H1 (cell line): ENCODE results near the gene FBXL14. TPM values are rescaled to one million over a fixed set of nuclear protein-coding genes. Genes with fewer than 3 reads are reported as not detected.
A peak's percentile ranks its signal among the peaks of the same experiment; 100 is the strongest.

Experiments used
- CTCF ChIA-PET: fragments of 300-600 bp; sonication (Branson Sonifier 250); formaldehyde crosslinking; loops from one replicate; lab custom pipeline; 2021; ENCODE audit not compliant: partially characterized antibody; lab: Charles Lee
- POLR2A ChIA-PET: fragments of 300-600 bp; sonication (Branson Sonifier 250); formaldehyde crosslinking; loops from one replicate; lab custom pipeline; 2021; ENCODE audit warnings: inconsistent platforms; ENCODE audit not compliant: partially characterized antibody; lab: Charles Lee
- DNase-seq, 2 experiments: peaks; one replicate each; pipeline versions ENCODE4 v3.0.0 to v3.0.0-alpha.2; 2010 to 2022; ENCODE audit warnings: low spot score in 2 of 2, low read depth in 1 of 2, mixed read lengths in 1 of 2
- FAIRE-seq: peaks from 2 replicates; lab custom pipeline; 2011; peaks lifted over from hg19 to GRCh38; lab: Jason Lieb, UNC
- H2AFZ ChIP-seq: 2 replicates; pipeline ENCODE4 v1.8.1; 2012; ENCODE audit warnings: low read length, inconsistent platforms
- H2AK5ac ChIP-seq: 2 replicates; pipeline ENCODE4 v1.6.1; 2013; ENCODE audit warnings: low read depth, low read length
- H2BK120ac ChIP-seq: replicated peaks from 2 replicates; pipeline ENCODE3; 2013; ENCODE audit warnings: low read depth, low read length, inconsistent platforms
- H2BK12ac ChIP-seq: 2 replicates; pipeline ENCODE4 v1.6.1; 2013; ENCODE audit warnings: low read depth, low read length
- H2BK15ac ChIP-seq: 2 replicates; pipeline ENCODE4 v1.6.1; 2013; ENCODE audit warnings: low read length
- H2BK20ac ChIP-seq: 2 replicates; pipeline ENCODE4 v1.6.1; 2013; ENCODE audit warnings: low read length
- H2BK5ac ChIP-seq: 2 replicates; pipeline ENCODE4 v1.6.1; 2013; ENCODE audit warnings: low read depth, low read length
- H3K14ac ChIP-seq: 2 replicates; pipeline ENCODE4 v1.6.1; 2013; ENCODE audit warnings: inconsistent platforms; ENCODE audit not compliant: insufficient read length
- H3K18ac ChIP-seq: 2 replicates; pipeline ENCODE4 v1.6.1; 2013; ENCODE audit warnings: low read length; ENCODE audit errors: extremely low read depth
- H3K23ac ChIP-seq: 2 replicates; pipeline ENCODE4 v1.6.1; 2013; ENCODE audit warnings: inconsistent platforms; ENCODE audit not compliant: insufficient read length
- H3K23me2 ChIP-seq: 2 replicates; pipeline ENCODE4 v1.6.1; 2013; ENCODE audit warnings: low read depth, low read length
- H3K27ac ChIP-seq: 2 replicates; pipeline ENCODE4 v1.6.1; 2011; ENCODE audit warnings: low read depth, low read length, inconsistent platforms
- H3K27me3 ChIP-seq, 4 experiments: replicated peaks in 1 of 4; 1 replicate in 1 of 4; 2 replicates in 3 of 4; pipeline versions ENCODE4 v1.6.1 to v1.8.1; 2011 to 2013; ENCODE audit warnings: low read length in 3 of 4, mild to moderate bottlenecking in 3 of 4, inconsistent platforms in 2 of 4, mixed read lengths in 2 of 4, moderate library complexity in 1 of 4; ENCODE audit not compliant: control insufficient read depth in 3 of 4, insufficient read depth in 3 of 4; ENCODE audit errors: extremely low read depth in 1 of 4
- H3K36me3 ChIP-seq, 4 experiments: 2 replicates each; pipeline versions ENCODE4 v1.6.1 to v1.8.1; 2011 to 2013; ENCODE audit warnings: mild to moderate bottlenecking in 4 of 4, low read length in 3 of 4, moderate library complexity in 2 of 4, control low read depth in 1 of 4, inconsistent platforms in 1 of 4; ENCODE audit not compliant: insufficient read depth in 4 of 4, control insufficient read depth in 2 of 4
- H3K4ac ChIP-seq: replicated peaks from 2 replicates; pipeline ENCODE3; 2013; ENCODE audit warnings: low read length, low read depth, mixed read lengths, inconsistent platforms; ENCODE audit not compliant: insufficient read length
- H3K4me1 ChIP-seq, 4 experiments: replicated peaks in 1 of 4; 1 replicate in 1 of 4; 2 replicates in 3 of 4; pipeline versions ENCODE4 v1.6.1 to v1.8.1; 2011 to 2013; ENCODE audit warnings: low read length in 3 of 4, inconsistent platforms in 2 of 4, mixed read lengths in 1 of 4; ENCODE audit not compliant: insufficient read depth in 4 of 4, control insufficient read depth in 3 of 4
- H3K4me2 ChIP-seq, 2 experiments: 2 replicates each; pipeline versions ENCODE4 v1.6.1 to v1.8.1; 2011 to 2013; ENCODE audit warnings: low read depth in 2 of 2, low read length in 2 of 2, control low read depth in 1 of 2, inconsistent platforms in 1 of 2, mild to moderate bottlenecking in 1 of 2; ENCODE audit not compliant: insufficient read depth in 1 of 2
- H3K4me3 ChIP-seq, 4 experiments: fragments of 200-600, 300-600 bp in 1 of 4; sonication (generic), shearing (Covaris generic), sonication (Bioruptor Twin) in 1 of 4; 2 replicates each; pipeline versions ENCODE4 v1.5.1 to v1.8.1; 2011 to 2016; ENCODE audit warnings: low read length in 4 of 4, low read depth in 3 of 4, control low read depth in 2 of 4, inconsistent platforms in 2 of 4, mild to moderate bottlenecking in 2 of 4, mixed read lengths in 1 of 4, moderate library complexity in 1 of 4; ENCODE audit not compliant: insufficient read depth in 2 of 4; ENCODE audit errors: extremely low read depth in 1 of 4
- H3K56ac ChIP-seq: replicated peaks from 2 replicates; pipeline ENCODE3; 2013; ENCODE audit warnings: low read depth, mild to moderate bottlenecking, mixed read lengths, low read length, inconsistent platforms; ENCODE audit not compliant: insufficient read length
- H3K79me1 ChIP-seq: 2 replicates; pipeline ENCODE4 v1.6.1; 2013; ENCODE audit warnings: low read depth, low read length, control low read depth
- H3K79me2 ChIP-seq, 2 experiments: 2 replicates each; pipeline versions ENCODE4 v1.6.1 to v1.8.1; 2012 to 2013; ENCODE audit warnings: low read length in 2 of 2, mild to moderate bottlenecking in 2 of 2, inconsistent platforms in 1 of 2; ENCODE audit not compliant: insufficient read depth in 2 of 2, control insufficient read depth in 1 of 2
- H3K9ac ChIP-seq, 4 experiments: replicated peaks in 1 of 4; 1 replicate in 1 of 4; 2 replicates in 3 of 4; pipeline versions ENCODE4 v1.6.1 to v1.8.1; 2011 to 2013; ENCODE audit warnings: low read depth in 3 of 4, low read length in 3 of 4, control low read depth in 2 of 4, mild to moderate bottlenecking in 2 of 4, moderate library complexity in 2 of 4, inconsistent platforms in 1 of 4; ENCODE audit errors: extremely low read depth in 1 of 4
- H3K9me3 ChIP-seq, 2 experiments: 2 replicates each; pipeline versions ENCODE4 v1.6.1 to v1.8.1; 2012 to 2013; ENCODE audit warnings: mild to moderate bottlenecking in 2 of 2, moderate library complexity in 2 of 2, control low read depth in 1 of 2, inconsistent platforms in 1 of 2, low read depth in 1 of 2, low read length in 1 of 2, mixed read lengths in 1 of 2; ENCODE audit not compliant: insufficient read depth in 2 of 2
- H4K20me1 ChIP-seq, 2 experiments: replicated peaks in 1 of 2; 2 replicates each; pipeline versions ENCODE3 to v1.8.1; 2011 to 2013; ENCODE audit warnings: inconsistent platforms in 2 of 2, low read length in 2 of 2, mild to moderate bottlenecking in 1 of 2; ENCODE audit not compliant: insufficient read depth in 2 of 2, control insufficient read depth in 1 of 2
- H4K5ac ChIP-seq: 2 replicates; pipeline ENCODE4 v1.6.1; 2013; ENCODE audit warnings: low read length, low read depth, mixed read lengths, inconsistent platforms; ENCODE audit not compliant: insufficient read length
- H4K8ac ChIP-seq: 2 replicates; pipeline ENCODE4 v1.8.0; 2013; ENCODE audit warnings: mild to moderate bottlenecking, moderate library complexity, low read length, inconsistent platforms; ENCODE audit not compliant: insufficient read depth; ENCODE audit errors: extremely low read depth
- H4K91ac ChIP-seq: replicated peaks from 2 replicates; pipeline ENCODE3; 2013; ENCODE audit warnings: low read length, mixed read lengths, inconsistent platforms; ENCODE audit not compliant: insufficient read length
- CEBPB ChIP-seq: IDR thresholded peaks from 2 replicates; pipeline ENCODE4 v1.6.1; 2012; ENCODE audit warnings: low read depth, low read length
- TAF1 ChIP-seq: IDR thresholded peaks from 2 replicates; pipeline ENCODE4 v1.6.1; 2011; ENCODE audit warnings: mild to moderate bottlenecking, low read depth, low read length
- WGBS, 2 experiments: shearing (Covaris generic) in 1 of 2; methylation state at CpG; one replicate each; pipeline versions ENCODE4 v1.1.6 to v1.1.7; 2013 to 2015; ENCODE audit warnings: low lambda C conversion rate in 2 of 2, mixed read lengths in 2 of 2, inconsistent platforms in 1 of 2, low coverage in 1 of 2, missing lambda C conversion rate in 1 of 2; ENCODE audit not compliant: insufficient replicate concordance in 2 of 2, insufficient coverage in 1 of 2, insufficient read length in 1 of 2; ENCODE audit errors: extremely low coverage in 1 of 2, missing lambda C conversion rate in 1 of 2; 5-methylcytosine and 5-hydroxymethylcytosine counted together
- polyA plus RNA-seq, 7 experiments: library from polyadenylated mRNA; depleted of rRNA in 3 of 7; stranded (reverse) in 5 of 7; unstranded in 2 of 7; fragments of >200 nt in 5 of 7; fragments of 200-250 nt in 2 of 7; gene quantifications; 1 replicate in 5 of 7; 2 replicates in 1 of 7; 4 replicates in 1 of 7; pipeline versions ENCODE4 v1.2.1 to v1.2.3, GENCODE V29; 2011 to 2013; ENCODE audit warnings: missing spikeins in 2 of 7, mixed read lengths in 2 of 7
- total RNA-seq: library from RNA; stranded (reverse); fragmentation: NEBNext Ultra II Directional; extraction: Animal tissue kit (Norgen Biotek cat#: 25700); gene quantifications from 2 replicates; pipeline ENCODE4 v1.2.1, GENCODE V29; 2021

The FBXL14 gene
- total and polyA plus RNA-seq, 2 of the 8 experiments (the other 6 are each of a cell fraction or from before 2014, with no cell fraction given) = 5.5 to 9.6 TPM

DNA sequence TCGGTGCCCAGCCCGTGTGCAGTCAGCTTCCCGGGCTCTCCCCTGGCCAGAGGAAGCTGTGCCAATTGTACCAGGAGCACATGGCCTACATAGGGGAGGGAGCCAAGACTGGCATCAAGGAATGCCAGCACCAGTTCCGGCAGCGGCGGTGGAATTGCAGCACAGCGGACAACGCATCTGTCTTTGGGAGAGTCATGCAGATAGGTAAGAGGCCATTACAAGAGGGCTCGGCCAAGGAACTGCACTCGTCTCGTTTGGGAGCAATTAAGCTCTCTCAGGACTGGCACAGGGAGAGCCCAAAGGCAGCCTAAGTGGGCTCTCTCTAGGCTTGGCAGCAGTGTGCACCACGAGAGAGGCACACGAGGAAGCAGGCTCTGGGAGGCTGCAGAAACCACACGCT lies 38.3 kb upstream of the FBXL14 start:
- Histone ChIP-seq H2BK120ac (no peak overlapping the region), H3K23ac (no peak overlapping the region), H3K14ac (no peak overlapping the region), H3K9ac (no peak overlapping the region), H2BK5ac (no peak overlapping the region), H3K4ac (no peak overlapping the region), H3K27me3 (peaks cover 34 to 76% (median 64%) of the 10 kb centered on the region in 4 experiments), H3K18ac (no peak overlapping the region), H2BK12ac (peak overlapping the region; percentile 29; the same call in 1 of the 2 replicates), H3K4me1 (peaks cover 2 to 26% (median 18%) of the 10 kb centered on the region in 4 experiments), H3K79me1 (no peaks in the 10 kb centered on the region), H4K20me1 (peaks cover 0 to 4% of the 10 kb centered on the region in 2 experiments), H3K23me2 (peaks cover 8% of the 10 kb centered on the region; the same call in 1 of the 2 replicates), H4K8ac (no peak overlapping the region), H2AK5ac (no peak overlapping the region; the same call in 1 of the 2 replicates), H3K79me2 (no peaks in the 10 kb centered on the region), H4K91ac (no peak overlapping the region), H3K36me3 (no peaks in the 10 kb centered on the region), H3K4me2 (no peak overlapping the region), H3K56ac (no peak overlapping the region), H3K4me3 (no peak overlapping the region), H2BK20ac (no peak overlapping the region), H3K27ac (no peak overlapping the region), H2AFZ (no peak overlapping the region), H3K9me3 (no peaks in the 10 kb centered on the region), H2BK15ac (peak overlapping the region; percentile 50; the same call in 1 of the 2 replicates), H4K5ac (no peak overlapping the region)
- TF ChIP-seq CEBPB = no peak
- TF ChIP-seq TAF1 = no peak
- 94% methylated on average over 14 of the region's 14 CpGs; no CpG with 5 or more reads in 1 of the 2 experiments for WGBS, 2 experiments
- no peak for DNase-seq
- FAIRE-seq = no peak
- POLR2A ChIA-PET = interaction anchor here (0.5 to 0.6 kb wide), 2 partner anchors 159 to 1035 kb away, joined by 3 read pairs; no protein-coding TSS in a partner anchor
- CTCF ChIA-PET = interaction anchor here (0.6 to 3.6 kb wide), 9 partner anchors 12 to 990 kb away, joined by 3 to 36 read pairs (median 5); no protein-coding TSS in a partner anchor
